Amniotic stem cell (primary cell): ENCODE measurements around the gene STK39.

ENCODE experiments used
- DNase-seq: peaks from one replicate; lab custom pipeline; 2025; lab: John Stamatoyannopoulos, UW

STK39 gene

DNA sequence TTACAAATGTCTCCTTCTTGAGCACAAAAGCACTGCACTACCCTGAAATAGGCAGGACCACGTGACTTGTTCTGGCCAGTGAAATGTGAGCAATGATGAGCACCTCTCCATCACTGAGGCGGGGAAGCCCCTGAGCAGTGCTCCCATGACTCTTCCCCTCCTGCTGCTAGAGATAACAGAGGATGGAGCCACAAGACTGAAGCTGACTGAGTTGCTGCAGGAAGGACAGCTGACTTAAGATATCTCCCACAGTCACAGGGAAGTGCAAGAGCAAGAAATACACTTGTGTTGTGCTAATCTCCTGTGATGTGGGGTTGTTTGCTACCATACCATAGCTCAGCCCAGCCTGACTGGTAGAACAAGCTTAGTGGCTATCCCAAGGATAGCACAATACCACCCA lies 38.7 kb downstream of the STK39 start:
- DNase-seq, result no peak

- DNase-seq, result no peak
Measured at GRCh38 chr2:168207851-168208250, 39.5 kb downstream of the STK39 start.

- DNase-seq, result no peak
Measured at GRCh38 chr2:168203762-168204693, 43.4 kb downstream of the STK39 start.

- no peak for DNase-seq
Measured at GRCh38 chr2:168201584-168202116, 45.7 kb downstream of the STK39 start.

DNA sequence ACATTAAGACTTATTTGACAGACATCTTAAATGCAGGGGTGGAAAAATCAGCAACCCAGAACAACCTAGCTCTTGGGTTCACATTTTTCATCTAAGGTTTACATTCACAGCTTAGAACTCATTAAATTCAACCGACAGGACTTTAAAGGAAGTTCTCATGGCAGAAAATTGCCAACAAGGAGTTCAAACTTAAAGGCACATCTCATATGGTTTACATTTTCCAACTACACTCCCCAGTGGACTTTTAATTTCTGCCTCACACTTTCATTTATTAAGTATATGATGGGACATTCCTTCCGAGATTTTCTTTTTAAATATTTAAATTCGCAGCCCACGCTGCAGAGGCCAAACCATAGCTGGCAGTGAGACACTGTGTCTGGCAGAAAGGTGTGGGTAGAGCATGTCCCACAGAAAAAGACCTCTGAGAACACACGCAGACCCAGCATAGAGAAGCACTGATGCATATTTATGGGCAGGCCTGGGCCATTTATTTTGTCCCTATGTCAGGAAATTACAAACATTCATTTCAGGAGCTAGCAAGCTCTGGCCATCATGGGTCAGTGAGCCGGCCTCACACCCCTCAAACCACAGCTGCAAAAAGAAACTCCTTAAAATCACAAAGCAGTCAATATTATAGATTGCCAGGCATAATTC lies 46.3 kb downstream of the STK39 start:
- DNase-seq, result no peak

DNA sequence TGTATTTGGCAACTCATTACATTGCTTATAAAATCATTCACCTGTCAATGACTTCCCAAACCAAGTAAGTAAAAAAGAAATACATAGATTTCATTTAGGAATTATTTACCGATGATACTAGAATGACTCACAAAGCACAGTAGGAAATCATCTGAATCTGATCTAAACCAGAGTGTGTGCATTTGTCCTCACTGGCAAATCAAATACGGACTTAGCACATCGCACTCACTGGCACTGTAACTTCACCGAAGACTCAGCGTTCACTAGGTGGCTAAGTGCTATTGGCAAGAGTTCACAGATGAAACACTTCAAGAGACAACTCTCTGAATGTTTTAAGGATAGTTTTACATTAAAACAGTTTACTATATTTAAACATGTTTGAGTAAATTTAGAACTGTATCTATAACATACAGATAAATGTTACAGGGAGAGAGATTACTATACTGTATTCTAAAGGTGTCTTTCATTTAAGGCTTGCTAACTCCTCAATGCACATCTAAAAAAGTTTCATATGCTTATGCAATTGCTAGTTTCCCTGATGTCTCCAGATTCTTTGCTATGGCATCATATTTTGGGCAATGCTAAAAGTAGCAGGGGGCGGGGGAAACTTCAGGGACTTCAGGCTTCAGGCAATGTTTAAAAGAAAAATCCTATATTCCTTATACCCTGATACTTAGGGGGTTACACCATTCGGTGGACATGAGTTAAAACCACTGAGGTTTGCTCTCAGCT lies 48.8 kb downstream of the STK39 start:
- no peak for DNase-seq

DNA sequence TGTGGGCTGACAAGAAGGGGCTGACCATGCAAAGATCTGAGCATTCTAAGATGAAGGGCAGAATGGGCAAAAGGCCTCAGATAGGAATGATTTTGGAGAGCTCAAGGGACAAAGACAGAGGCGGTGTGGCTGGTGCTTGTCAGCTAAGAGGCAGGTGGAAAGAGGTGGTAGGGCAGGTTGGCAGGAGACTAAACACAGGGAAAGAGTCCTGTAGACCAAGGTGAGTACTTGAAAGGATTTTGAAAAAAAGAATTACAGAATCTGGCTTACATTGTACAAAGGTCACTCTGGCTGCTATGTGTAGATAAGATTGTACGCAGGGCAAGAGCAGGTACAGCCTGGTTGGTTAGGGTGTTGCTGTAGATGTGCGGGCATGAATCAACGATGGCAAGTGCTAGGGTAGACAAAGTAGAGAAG lies 50.6 kb downstream of the STK39 start:
- DNase-seq, result no peak

DNA sequence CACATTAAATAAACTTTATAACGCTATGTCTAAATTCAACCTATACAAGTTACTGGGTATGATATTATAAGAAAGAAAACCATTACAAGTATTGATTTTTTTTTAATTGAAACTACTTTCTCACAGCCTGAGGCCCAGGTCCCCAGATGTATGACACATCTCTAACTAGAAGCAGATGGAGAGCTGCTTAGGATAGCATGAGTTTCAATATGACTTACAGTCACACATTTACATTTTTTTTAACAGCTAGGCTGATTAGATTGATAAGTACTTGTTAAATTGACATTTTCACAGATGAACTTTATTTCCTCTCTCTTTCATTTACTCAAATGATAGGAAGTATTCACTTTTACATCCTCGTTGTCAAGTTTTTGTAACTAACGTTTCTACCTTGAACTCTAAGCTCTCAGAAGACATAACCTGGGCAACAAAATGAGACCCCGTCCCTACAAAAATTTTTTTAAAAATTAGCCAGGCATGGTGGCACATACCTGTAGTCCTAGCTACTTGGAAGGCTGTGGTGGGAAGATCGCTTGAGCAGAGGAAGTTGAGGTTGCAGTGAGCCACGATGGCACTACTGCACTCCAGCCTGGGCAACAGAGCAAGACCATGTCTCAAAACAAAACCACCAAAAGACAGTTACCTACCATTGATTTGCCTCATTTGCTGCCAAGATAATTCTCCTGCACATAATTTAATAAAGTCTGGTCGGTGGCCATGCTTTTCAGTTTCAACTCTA lies 52.4 kb downstream of the STK39 start:
- peak; percentile 14 for DNase-seq

- no peak for DNase-seq
Measured at GRCh38 chr2:168192839-168193616, 54.4 kb downstream of the STK39 start.

DNA sequence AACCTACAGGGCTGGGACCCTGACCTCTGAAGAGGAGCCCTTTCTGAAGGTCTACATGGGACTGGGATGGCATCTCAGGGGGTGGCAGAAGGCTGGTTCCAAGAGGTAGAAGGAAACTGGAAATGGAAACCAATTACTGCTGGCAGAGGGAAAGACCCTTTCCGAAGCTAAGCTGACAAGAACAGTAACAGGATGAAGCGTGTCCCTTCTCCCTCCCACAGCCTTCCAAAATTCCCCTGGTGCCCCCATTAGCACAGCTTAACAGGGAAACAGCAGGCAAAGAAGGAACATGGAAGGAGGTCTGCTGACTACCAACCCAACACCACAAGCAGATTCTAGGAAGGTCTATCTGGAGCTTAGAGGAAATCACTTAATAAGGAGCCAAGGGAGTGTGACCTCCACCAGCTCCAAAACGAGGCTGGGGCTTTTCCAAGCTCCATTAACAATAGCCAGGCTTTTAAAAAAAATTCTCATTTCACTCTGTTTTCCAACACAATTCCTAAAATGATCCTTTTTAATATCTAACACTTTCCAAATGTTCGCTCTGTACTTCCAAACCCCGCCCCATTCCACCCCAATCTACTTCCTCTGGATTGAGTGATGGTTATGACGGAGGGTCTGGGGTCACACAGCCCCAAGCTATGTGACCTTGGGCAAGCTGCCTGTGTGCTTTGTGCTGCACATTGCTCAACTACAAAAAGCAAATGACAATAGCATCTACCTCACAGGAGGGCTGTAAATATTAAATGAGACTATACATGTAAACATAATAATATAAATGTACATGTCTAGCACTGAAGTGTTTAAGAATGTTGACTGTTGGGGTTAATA lies 55.2 kb downstream of the STK39 start:
- DNase-seq, result no peak

DNA sequence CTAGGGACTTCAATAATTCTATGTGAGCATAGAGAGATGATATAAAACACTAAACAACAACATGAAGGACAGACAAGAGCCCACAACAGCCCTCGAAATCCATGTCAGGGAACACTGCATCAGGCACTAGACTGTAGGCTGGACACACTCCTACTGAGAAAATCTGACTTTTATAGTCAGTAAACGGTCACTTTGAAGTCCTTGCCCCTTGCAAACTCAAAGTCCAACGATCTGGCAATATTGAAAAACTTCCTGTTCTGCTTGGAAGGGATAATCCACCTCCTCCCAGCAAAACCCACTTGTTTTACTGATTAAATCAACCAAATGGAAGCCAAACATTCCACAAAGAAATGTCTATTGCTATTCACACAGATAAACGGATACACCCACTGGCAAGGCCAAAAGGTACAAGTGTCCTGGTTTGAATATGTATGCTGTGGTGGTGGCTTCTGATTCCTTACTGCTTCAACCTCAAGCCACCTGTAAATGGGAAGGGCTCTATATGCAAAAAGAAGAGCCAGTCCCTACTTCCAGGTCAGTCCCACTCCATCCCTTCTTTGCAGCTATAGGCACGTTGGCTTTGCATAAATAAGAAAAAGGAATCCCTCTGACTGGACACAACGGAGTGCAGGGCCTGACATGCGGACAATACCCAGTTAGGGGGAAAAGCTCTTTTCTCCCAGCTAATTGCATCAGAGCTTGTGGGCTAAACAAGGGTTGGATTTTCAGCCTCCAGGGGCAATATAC lies 56.6 kb downstream of the STK39 start:
- DNase-seq, result no peak

DNA sequence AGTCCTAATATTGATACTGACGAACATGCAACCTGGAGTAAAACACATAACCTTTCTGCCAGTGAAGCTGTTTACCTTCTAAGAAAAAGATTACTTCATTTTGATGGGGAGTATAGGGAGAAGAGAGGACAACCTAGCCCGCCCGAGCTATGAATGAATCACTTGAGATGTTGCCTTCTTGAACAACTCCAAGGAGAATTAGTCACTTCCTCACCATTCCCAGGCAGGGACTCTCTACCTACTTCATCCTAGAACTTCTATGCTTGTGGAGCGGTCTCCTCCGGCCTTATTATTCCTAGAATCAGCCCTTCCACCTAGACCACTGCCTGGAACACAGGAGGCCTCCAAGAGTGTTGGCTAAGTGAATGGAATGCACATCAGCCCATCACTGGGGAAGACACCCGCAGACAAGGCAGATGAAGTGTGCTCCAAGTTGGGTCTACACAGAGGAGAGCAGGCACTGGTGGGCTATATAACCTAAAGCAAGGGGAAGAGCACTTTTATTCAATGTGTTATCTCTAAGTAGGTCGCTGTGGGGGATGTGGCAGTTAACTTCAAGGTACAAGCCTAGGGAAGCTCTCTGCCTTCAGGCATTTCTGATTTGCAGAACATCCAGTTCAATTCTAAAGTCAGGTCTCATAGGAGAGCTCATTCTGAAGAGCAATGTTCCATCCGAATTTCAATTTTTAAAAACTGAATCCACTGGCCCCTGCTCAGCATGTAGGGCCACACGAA lies 57.4 kb downstream of the STK39 start:
- no peak for DNase-seq

DNA sequence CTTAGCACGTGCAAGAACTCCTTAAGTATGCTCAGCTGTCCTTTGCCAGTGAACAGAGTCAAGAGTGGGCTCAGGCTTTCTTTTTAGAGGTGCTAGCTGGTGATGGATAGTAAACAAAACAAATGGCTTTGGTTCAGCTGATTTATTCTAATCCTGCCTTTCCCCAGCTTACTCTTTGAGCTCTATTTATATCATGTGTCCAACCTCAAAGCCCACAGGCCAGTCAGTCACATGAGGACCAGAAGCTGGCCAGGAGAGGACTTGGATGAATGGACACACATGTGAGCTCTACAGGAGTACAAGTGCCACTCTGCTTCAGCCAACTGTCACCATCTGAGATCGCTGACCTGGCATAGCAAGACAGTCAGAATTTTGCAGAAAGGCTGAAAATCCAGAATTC lies 59.4 kb downstream of the STK39 start:
- DNase-seq, result no peak

GRCh38 chr2:168186452-168186851 lies 60.9 kb downstream of the STK39 start:
- no peak for DNase-seq

- no peak for DNase-seq
Measured at GRCh38 chr2:168185583-168186274, 61.7 kb downstream of the STK39 start.

DNA sequence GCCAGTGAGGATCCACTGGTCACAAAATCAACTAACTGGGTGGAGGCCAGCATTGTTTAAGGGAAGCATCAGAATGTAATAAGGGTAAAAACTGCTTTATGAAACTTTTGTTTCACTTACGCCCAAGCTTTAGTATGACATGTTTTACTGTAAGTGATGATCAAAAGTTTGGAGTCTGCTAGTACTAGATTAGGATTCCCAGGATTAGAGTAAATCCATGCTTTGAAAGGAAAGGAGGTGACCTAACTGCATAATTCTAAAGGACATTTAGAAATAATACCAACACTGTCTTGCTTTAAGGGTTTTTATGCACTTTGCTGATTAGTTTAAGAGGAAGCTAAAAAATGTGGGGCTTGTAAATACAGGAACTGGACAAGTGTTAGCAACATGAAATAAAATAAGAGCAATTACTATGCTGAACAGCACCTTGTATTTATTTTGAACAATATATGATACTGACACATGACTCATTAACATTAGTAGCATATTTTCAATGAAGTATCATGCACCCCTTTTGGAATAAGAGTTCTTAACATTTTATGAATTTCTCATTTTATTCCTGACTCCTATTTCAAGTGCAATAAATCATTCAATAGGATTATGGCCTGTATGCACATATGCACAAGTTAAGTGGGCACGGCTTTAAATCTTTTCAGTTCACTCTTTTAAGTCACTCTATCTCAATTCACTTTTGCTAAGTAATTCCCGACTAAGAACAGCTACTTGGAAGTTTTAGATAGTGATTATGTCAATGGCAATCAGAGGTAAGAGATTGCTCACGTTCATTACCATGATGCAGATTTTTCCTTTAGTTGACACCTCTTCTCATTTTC lies 62.5 kb downstream of the STK39 start:
- no peak for DNase-seq
